Esophagus (tissue), 2 donors: Measurements from ENCODE around the gene TRAPPC10. TPM values are rescaled to one million over a fixed set of nuclear protein-coding genes. Genes with fewer than 3 reads are reported as not detected.

Source experiments
- H3K27ac ChIP-seq, 2 donors: one replicate each; pipeline ENCODE4 v1.5.1; 2013; ENCODE audit warnings: low read depth in 2 of 2, mild to moderate bottlenecking in 2 of 2, inconsistent platforms in 1 of 2, low read length in 1 of 2, moderate library complexity in 1 of 2
- H3K27me3 ChIP-seq, 2 donors: one replicate each; pipeline ENCODE4 v1.6.1; 2013; ENCODE audit warnings: low read length in 2 of 2, control low read depth in 1 of 2, mild to moderate bottlenecking in 1 of 2; ENCODE audit not compliant: insufficient read depth in 2 of 2, control insufficient read depth in 1 of 2
- H3K36me3 ChIP-seq, 2 donors: one replicate each; pipeline ENCODE4 v1.6.1; 2013; ENCODE audit warnings: low read length in 1 of 2; ENCODE audit not compliant: control insufficient read depth in 2 of 2, insufficient read depth in 2 of 2
- H3K4me1 ChIP-seq, 2 donors: one replicate each; pipeline ENCODE4 v1.6.1; 2013; ENCODE audit warnings: low read length in 1 of 2; ENCODE audit not compliant: control insufficient read depth in 2 of 2, insufficient read depth in 2 of 2
- H3K4me3 ChIP-seq, 2 donors: one replicate each; pipeline ENCODE4 v1.5.1; 2013; ENCODE audit warnings: low read length in 2 of 2, mild to moderate bottlenecking in 2 of 2, low read depth in 1 of 2, moderate library complexity in 1 of 2
- H3K9me3 ChIP-seq, 2 donors: one replicate each; pipeline ENCODE4 v1.6.1; 2013; ENCODE audit warnings: mild to moderate bottlenecking in 2 of 2, low read depth in 1 of 2, low read length in 1 of 2, moderate library complexity in 1 of 2; ENCODE audit not compliant: control insufficient read depth in 2 of 2, insufficient read depth in 1 of 2
- WGBS, 2 donors: extraction: QIAGEN DNeasy Blood & Tissue Kit; methylation state at CpG; one replicate each; pipeline ENCODE4 v1.1.7; 2013; 5-methylcytosine and 5-hydroxymethylcytosine counted together
- polyA plus RNA-seq, 2 donors: library from polyadenylated mRNA; stranded (reverse); fragments of 200-250 nt; gene quantifications; one replicate each; pipeline ENCODE4 v1.2.3, GENCODE V29; 2013
- donor health status: healthy with polysubstance abuse.
- donor health status: Bipolar disorder and iron deficiency.

The TRAPPC10 gene
- polyA plus RNA-seq, 2 donors, result 6.8 to 7.7 TPM

- Histone ChIP-seq H3K4me1 (peaks cover 0 to 5% of the 10 kb centered on the region in 2 donors), H3K9me3 (no peaks in the 10 kb centered on the region), H3K36me3 (peaks cover 10 to 27% of the 10 kb centered on the region in 2 donors), H3K27ac (no peak overlapping the region), H3K27me3 (no peaks in the 10 kb centered on the region), H3K4me3 (no peak overlapping the region)
- 94% methylated on average over 3 of the region's 3 CpGs for WGBS, 2 donors
These were observed 67.3 kb downstream of the TRAPPC10 start for GRCh38 chr21:44079446-44079845.

- Histone ChIP-seq H3K36me3 (peaks cover 8 to 27% of the 10 kb centered on the region in 2 donors), H3K4me1 (peaks cover 0 to 5% of the 10 kb centered on the region in 2 donors), H3K27me3 (no peaks in the 10 kb centered on the region), H3K9me3 (no peaks in the 10 kb centered on the region), H3K4me3 (no peak overlapping the region), H3K27ac (no peak overlapping the region)
- 88 to 91% methylated on average over 7 of the region's 7 CpGs for WGBS, 2 donors
These were observed 67.7 kb downstream of the TRAPPC10 start for GRCh38 chr21:44079846-44080245.

- Histone ChIP-seq H3K4me3 (no peak overlapping the region), H3K27me3 (no peaks in the 10 kb centered on the region), H3K9me3 (no peaks in the 10 kb centered on the region), H3K36me3 (peaks cover 20 to 45% of the 10 kb centered on the region in 2 donors), H3K4me1 (peaks cover 0 to 9% of the 10 kb centered on the region in 2 donors), H3K27ac (peak overlapping the region; percentile 34 to 35)
- WGBS, 2 donors, result 81 to 82% methylated on average over 24 of the region's 24 CpGs
These were observed 70.7 kb downstream of the TRAPPC10 start for GRCh38 chr21:44082648-44083440.

GRCh38 chr21:44083631-44084291 is 71.7 kb downstream of the TRAPPC10 start:
- WGBS, 2 donors, result 56 to 68% methylated on average over 16 of the region's 16 CpGs
- Histone ChIP-seq H3K27me3 (no peaks in the 10 kb centered on the region), H3K9me3 (no peaks in the 10 kb centered on the region), H3K4me1 (peaks cover 0 to 9% of the 10 kb centered on the region in 2 donors), H3K27ac (peak overlapping the region; percentile 70 to 78), H3K4me3 (no peak overlapping the region), H3K36me3 (peaks cover 23 to 49% of the 10 kb centered on the region in 2 donors)

DNA sequence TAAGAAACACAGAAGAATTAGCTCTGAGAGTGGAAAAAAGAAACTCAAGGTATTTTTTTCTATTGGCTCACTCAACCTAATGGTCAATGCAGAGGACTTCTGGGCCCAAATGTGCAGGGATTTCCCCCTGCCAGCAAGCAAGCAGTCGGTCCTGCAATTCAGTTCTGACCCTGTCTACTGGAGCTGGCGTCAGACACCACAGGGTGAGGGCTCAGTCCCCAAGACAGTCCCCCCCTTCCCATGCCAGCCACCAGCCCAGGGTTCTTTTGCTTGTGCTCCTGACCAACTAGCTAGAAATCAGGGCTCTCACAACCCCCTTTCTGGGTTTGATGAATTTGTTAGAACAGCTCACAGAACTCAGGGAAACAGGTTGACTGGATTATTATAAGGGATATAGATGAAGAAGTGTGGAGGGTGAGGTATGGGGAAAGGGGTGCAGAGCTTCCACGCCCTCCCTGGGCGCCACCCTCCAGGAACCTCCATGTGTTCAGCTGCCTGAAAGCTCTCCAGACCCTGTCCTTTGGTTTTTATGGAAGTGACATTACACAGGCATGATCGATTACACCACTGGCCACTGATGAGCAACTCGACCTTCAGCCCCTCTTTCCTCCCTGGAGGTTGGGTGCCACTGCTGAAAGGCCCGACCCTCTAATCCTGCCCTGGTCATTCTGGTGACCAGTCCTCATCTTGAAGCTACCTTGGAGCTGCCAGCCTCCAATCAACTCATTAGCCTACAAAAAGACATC is 72.6 kb downstream of the TRAPPC10 start:
- H3K27ac ChIP-seq, result peak overlapping the region in 1 of 2 donors; percentile 23
- peaks cover under 1 to 9% of the 10 kb centered on the region in 2 donors for H3K4me1 ChIP-seq
- no peaks in the 10 kb centered on the region for H3K9me3 ChIP-seq
- no peak overlapping the region for H3K4me3 ChIP-seq
- WGBS, 2 donors, result 75 to 83% methylated on average over 7 of the region's 7 CpGs
- H3K36me3 ChIP-seq, result peaks cover 25 to 50% of the 10 kb centered on the region in 2 donors
- no peaks in the 10 kb centered on the region for H3K27me3 ChIP-seq

DNA sequence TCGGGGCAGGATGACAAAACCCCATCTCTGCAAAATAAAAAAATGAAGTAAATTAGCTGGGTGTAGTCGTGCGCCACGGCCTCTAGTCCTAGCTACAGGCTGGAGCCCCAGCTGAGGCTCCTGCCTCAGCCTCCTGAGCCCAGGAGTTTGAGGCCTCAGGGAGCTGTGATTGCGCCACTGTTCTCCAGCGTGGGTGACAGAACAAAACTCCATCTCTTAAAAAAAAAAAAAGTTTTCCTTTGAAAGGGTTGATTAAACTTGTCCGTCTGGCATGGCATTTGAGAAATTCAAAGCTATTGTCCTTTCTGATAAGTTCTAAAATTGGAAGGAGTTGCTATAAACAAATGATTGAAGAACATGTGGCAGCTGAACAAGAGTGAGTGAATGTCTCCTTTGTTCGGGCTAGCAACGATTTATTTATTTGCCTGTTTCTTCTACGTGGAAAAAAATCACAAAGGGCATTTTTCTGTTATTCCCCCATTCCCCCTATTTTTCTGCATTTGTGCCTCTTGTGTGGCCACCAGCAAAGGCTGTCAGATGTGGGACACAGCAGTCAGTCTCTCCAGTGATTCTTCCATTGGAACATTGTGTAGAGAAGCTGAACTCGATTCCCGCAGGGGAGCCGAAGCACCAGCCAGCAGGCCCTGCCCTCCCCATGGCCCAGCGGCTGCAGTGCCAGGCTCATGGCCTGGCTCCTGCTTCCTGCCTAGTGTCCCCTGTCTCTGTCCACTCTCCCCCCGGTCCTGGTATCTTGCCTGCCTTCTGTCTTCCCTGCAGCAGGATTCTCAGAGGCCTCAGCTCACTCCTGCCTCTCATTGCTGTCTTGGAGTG is 73.6 kb downstream of the TRAPPC10 start:
- 70 to 74% methylated on average over 15 of the region's 15 CpGs for WGBS, 2 donors
- Histone ChIP-seq H3K4me3 (no peak overlapping the region), H3K27me3 (no peaks in the 10 kb centered on the region), H3K36me3 (peaks cover 32 to 57% of the 10 kb centered on the region in 2 donors), H3K27ac (no peak overlapping the region), H3K9me3 (no peaks in the 10 kb centered on the region), H3K4me1 (peaks cover 2 to 9% of the 10 kb centered on the region in 2 donors)

GRCh38 chr21:44086636-44087425 is 74.7 kb downstream of the TRAPPC10 start:
- peaks cover 33 to 56% of the 10 kb centered on the region in 2 donors for H3K36me3 ChIP-seq
- peaks cover 2 to 9% of the 10 kb centered on the region in 2 donors for H3K4me1 ChIP-seq
- no peak overlapping the region for H3K27ac ChIP-seq
- WGBS, 2 donors, result 85 to 87% methylated on average over 21 of the region's 21 CpGs
- no peaks in the 10 kb centered on the region for H3K9me3 ChIP-seq
- H3K4me3 ChIP-seq, result no peak overlapping the region
- no peaks in the 10 kb centered on the region for H3K27me3 ChIP-seq

DNA sequence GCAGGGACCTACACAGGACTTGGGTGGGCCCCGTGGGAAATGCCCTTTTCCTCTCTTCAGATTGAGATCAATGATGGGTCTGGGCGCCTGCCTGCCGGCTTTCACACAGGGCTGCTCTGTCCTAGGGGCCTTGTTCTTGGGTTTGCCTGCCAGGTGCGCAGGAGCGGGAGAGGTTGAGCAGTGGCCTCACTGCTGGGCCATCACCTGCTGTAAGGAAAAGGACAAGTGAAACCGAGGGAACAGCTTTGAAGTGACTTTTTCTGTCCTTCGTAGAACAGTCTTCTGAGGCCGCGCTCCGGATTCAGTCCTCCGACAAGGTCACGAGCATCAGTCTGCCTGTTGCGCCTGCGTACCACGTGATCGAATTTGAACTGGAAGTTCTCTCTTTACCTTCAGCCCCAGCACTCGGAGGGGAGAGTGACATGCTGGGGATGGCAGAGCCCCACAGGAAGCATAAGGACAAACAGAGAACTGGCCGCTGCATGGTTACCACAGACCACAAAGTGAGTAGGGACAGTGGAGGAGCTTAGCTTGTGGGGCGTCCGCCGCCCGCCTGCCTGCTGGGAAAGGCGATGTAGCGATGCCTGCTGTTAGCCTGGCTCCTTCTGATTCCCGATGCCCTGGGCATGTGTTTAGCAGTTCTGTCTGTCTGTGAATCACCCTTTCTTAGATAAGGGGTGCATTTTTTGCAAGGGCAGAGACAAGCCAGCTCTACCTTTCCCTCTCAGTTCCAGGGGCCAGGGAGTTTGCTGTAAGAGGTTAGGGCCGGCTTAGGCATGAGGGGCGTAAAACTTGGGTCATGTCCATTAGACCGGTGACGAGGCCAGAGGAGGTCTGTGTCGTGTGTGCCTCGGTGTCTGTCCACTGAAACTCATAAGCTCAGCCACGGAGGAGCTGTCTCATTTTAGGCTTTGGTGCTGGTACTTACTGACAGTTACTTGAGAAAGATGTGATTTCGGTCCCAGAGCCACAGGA is 75.6 kb downstream of the TRAPPC10 start:
- H3K4me1 ChIP-seq, result peaks cover 2 to 8% of the 10 kb centered on the region in 2 donors
- no peaks in the 10 kb centered on the region for H3K27me3 ChIP-seq
- 88 to 91% methylated on average over 33 of the region's 33 CpGs for WGBS, 2 donors
- no peak overlapping the region for H3K4me3 ChIP-seq
- H3K27ac ChIP-seq, result no peak overlapping the region
- H3K9me3 ChIP-seq, result no peaks in the 10 kb centered on the region
- H3K36me3 ChIP-seq, result peaks cover 35 to 57% of the 10 kb centered on the region in 2 donors
